Measurements from ENCODE around the gene MCM6.

Gene MCM6

DNA sequence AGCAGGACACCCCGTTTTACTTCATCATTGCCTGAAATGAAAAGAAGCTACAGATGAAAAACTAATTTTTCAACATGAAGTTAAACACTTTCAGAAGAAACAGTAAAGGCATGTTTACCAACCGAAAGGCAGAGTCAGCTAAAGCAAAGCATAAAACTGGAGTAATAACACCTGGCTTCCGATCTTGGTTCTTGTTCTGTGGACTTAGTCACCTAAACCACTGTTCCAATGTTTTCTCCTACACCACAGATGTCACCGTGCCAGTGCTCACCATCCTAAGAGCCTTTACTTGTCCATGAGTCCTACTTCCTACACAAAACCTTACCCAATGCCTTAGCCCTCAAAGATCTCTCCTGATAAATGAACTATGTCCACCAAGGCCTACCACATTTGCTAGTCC lies 13.5 kb downstream of the MCM6 start:
- no peak for DNase-seq

DNA sequence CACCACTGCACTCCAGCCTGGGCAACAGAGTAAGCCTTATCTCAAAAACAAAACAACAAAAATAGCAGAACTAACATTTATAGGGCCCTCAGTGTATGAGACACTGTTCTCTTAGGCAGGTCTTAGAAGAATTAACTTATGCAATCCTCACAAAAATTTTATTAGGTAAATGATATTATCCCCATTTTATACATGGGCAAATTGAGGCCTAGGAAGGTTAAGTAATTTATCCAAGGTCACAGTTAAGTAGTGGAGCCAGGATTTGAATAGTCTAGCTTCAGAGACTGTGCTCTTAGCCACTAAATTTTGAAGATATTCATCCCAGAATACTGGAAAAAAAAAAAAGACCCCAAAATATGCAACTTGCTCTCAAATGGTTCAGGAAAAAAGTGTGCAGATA lies 22.8 kb downstream of the MCM6 start:
- DNase-seq = no peak

DNA sequence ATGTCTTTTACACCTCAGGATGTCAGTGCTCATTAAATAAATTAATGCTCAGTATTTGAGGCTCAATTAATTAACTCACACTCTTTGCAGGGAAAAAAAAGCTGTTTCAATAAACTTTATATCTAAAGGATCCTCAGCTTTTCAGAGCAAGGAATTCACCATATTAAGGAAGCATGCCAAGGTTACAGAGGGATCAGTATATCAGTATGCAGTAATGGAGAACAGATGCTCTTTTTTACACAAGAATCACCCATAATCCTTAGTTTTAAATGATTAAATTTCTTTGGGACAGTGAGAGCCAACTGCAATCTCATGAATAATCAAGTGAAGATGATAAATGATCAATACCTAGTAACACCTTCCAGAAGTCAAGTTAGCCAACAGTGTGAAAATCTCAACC lies 24.4 kb downstream of the MCM6 start:
- DNase-seq = no peak

DNA sequence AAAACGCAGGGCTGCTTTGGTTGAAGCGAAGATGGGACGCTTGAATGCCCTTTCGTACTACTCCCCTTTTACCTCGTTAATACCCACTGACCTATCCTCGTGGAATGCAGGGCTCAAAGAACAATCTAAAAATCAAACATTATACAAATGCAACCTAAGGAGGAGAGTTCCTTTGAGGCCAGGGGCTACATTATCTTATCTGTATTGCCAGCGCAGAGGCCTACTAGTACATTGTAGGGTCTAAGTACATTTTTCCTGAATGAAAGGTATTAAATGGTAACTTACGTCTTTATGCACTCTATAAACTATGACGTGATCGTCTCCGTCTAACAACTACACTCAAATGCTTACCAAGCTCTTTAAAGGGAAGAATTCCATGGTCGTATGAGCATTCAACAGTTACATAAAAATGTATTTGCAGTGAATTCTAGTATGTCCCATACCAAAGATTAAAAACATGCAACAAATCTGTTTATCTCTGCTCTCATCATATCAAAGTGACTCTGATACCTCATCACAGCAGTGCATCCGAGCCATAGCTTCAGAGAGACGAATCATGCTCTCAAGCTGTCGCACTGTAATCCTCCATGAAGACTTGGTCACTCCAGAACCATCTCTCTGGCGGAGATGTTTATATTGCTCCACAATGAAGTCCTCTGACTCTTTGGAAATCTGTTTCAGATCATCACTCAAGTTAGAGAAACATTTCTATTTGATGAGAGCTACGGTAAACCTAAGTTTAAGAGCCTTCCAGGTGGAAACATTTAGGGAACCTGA lies 25.2 kb downstream of the MCM6 start:
- no peak for DNase-seq

DNA sequence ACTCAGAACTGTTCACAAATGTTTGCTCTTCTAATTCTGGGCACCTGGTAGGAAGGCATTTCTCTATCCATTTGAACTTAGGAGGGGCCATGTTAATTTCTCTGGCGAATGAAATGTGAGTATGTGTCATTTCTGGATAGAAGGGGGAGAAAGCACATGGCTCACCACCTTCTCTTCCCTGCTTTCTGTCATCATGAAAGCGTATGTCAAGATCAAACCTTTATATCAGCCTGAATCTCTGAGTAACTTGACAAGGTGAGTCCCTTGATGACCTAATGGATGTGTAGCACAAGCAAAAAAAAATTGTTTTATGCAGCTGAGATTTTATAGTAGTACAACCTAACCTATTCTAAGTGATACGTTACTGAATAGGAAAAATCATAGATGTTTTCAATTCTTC lies 27.2 kb downstream of the MCM6 start:
- no peak for DNase-seq

DNA sequence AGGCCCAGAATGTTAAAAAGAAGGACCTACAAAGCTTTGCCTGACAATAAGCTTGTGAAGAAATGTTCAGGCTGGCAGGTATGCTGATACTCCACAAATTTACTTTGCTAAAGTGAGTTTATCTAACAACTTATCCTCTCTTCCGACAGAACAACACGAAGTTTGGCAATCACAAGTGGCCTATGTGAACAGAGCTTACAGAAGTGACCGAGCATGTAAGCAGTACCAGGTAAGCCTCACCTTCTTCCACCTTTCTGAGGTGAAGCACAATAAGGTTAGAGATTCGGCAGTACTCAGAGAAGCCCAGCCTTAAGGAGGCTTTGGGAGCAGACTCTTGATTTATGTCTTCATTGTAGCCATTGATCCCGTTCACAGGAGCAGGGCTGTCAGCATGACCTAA lies 30.2 kb downstream of the MCM6 start:
- no peak for DNase-seq

DNA sequence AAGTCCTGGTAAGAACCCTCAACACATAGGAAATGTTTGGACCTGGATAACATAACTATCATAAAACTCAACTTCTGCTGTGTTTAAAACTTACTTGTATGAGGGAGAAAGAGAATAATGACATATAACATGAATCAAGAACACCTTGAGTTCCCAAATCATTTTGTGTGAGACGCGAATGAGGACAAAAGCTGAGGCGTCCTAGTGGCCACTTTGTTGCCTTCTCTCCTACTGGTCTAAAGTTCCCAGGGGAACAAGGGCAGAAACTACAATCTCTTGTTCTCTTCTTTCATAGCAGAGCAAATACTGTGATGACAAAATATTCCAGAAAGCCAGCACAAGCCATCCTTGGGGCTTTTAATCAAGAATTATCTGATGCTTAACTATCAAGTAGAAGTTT lies 31.0 kb downstream of the MCM6 start:
- no peak for DNase-seq

DNA sequence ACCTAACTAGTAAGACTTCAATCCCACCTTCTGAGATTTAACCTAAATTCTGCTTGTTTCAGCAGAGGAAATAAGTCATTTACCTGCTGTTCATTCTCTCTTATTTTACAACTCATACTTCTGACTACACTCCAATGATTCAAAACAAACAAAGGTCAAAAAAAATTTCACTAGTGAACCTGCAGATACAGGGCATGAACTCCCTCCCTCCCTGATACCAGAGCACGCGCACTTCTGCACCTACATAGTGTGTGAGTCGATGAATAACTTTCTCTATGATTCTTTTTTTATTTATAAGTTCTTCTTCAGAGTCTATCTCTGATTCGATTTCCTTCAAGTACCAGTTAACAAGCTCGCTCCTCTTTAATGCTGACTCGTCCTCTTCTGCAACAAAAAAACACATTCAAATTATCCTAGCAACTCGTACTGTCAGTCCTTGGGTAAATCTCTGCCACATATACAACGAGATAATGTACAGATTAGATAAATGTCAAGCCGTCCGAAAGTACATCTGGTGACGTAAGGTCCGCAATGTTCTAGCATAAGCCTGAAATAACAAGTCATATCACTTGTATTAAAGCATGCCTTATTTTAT lies 31.8 kb downstream of the MCM6 start:
- no peak for DNase-seq

DNA sequence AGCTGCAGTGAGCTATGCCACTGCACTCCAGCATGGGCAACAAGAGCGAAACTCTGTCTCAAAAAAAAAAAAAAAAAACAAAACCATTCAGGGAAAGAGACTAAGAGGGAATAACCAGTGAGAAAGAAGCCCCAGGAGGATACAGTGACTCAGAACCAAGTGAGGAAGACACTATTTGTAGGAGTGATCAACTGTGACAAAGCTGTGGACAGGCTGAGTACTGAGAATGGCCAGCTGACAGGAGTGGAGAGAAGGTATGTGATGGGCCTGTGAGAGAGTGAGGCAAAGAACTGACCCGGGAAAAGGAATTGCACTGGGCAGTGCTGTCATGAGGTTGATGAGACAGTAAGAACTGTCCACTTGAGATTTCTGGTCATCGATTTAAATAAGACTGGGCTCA lies 32.6 kb downstream of the MCM6 start:
- no peak for DNase-seq

DNA sequence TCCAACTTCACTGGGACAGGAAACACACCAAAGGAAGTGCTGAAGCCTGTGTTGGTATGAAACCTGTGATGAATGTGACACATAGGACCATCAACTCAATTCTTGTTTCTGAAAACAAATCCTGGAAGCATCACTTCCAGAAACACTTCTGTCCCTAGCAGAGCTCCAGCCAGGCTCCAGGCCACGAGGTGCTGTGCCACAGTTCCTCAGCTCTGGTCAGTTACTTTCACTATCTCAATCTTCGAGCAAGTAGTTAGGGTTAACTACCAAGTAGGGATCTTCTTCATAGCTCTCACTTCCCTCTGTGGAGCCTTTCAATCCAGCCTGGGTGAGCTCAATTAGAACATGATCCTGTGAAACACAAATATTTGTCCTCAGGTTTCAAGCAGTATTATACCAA lies 35.6 kb downstream of the MCM6 start:
- no peak for DNase-seq

DNA sequence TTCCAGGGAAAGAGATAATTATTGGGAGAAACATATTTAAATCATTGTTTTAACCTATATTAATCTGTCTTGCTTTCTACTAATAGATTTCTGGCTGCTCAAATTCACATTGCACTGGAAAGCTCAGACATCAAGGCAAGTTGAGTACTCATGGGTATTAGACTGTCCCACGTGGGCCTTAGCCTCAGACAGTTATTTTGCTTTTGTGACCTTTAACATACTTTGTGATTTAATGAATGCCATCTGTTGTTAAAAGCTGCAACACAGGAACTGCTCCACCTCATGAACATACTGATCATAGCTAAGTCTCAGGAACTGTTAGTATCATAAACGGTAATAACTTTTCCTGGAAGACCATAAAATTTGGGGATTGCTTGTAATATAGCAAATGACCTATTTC lies 36.5 kb downstream of the MCM6 start:
- DNase-seq = peak; percentile 77

DNA sequence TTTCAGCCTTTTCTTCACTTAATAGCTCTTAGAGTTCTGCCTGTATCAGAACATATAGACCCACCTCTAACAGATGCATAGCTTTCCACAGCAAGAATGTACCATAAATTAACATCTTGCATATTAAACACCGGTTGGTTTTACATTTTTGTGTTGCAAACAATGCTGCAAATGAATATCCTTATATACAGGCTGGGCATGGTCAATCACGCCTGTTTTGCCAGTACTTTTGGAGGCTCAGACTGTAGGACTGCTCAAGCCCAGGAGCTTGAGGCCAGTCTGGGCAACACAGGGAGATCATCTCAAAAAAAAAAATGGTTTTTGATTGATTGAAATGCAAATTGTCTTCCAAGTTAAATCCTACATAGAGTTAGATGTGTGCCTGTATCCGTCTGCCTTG lies 37.7 kb downstream of the MCM6 start:
- no peak for DNase-seq

DNA sequence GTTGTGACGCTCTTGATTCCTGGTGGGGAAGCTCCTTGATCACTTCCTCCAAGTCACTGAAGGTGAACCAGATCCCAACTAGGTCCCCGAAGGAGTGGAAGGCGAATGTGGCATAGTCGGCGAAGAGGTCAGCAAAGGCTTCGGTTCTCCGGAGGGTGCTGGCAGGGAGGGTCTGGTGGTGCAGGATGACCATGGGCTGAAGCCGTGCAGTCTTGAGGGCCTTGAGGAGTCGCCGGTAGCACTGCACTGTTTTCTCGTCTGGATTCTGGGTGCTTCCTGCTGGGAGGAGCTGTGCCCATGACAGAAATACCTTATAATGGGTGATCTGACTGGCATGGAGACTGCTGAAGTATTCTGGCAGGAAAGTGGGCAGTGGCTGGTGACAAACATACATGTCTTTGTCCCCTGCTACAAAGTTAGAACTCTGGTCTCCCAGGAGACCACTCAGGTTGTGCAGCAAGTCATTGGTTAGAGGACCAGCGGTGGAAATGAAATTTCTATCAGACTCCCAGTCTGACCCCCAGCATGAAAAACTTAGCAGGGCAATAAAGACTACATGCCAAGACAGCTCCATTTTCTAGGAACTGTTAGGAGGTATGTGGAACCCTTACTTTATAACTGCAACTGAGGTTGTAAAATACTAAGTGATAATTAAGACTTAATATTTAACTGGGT lies 39.5 kb downstream of the MCM6 start, which contains the start of gene LCT:
Gene LCT, minus strand, starts transcription at position 589 of the 675 bp plus-strand sequence. Its CDS starts 15 bp downstream, at position 574.
- DNase-seq = no peak

DNA sequence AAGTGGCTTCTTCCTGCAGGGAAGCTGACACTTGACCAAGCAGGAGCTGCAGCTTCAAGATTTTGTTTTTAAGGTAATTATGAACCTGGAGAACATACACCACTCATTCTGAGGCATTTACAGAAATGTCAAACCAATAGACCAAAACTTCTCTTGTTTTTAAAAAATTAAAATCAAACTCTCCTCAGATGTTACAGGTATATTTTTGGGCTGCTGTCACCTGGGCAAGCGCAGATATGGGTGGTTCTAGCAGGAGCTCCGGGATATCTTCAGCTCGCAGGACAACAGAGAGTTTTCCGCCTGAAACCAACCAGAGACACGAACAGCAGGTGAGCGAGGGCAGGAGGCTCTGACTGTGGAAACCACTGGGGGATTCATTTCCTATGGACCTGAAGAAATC lies 43.4 kb downstream of the MCM6 start:
- DNase-seq = no peak

DNA sequence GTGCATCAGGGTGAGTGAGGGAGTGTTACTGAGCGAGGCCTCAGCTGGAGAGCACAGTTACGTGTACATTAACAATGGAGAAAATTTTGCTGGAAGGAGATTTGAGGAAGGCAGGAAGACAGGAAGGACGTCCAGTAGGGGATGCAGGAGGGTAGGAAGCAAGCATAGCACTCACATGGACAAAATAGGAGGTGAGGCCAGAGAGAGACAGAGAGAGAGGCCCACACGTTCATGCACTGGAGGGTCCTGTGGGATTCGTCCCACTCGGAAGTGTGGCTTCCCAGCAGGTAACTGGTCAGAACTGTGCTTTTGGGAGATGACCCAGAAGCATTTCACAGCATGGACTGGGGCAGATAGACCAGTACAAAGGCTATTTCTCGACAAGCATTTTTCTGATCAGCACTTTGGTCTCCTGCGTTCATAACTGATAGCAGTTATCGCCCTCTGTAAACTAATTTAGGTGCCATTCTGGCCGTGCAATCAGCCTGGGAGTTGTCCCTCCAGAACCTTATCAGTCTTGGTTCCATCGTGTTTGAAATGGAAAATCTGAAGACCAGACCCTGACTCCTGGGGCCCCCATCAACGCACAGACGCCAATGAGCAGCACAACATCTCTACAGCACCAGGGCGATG lies 44.9 kb downstream of the MCM6 start:
- DNase-seq = no peak

DNA sequence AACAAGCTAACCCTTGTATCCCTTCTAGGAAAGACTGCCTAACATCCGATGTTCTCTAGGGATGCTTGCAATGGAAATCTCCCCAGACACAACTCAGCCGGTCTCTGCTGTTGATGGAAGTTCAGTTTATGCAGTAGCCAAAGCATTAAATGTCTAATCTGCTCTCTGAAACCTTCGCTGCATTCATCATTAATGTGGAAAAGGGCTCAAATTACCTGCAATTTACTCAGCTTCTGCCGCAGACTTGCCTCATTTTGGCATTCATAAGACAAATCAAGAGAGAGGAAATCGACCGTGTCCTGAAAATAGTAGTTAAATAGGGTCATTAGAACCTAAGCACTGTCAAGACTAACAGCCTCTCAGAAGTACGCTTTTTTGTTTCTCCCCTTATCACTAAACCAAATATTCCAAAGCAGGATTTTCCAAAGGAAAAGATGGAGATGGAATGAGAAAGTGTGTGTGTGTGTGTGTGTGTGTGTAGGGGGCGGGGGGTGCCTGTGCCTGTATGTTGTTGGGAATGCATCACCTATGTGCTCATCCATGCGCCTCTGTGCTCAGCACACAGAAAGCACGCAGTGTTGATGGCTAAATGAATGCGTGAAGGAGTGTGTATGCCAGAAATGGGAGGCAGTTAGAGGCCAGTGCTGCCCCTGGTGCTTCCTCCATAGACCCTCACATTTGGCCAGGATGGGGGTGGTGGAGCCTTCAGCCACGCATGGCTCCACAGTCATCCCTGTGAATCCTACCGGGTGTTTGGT lies 46.7 kb downstream of the MCM6 start:
- no peak for DNase-seq

DNA sequence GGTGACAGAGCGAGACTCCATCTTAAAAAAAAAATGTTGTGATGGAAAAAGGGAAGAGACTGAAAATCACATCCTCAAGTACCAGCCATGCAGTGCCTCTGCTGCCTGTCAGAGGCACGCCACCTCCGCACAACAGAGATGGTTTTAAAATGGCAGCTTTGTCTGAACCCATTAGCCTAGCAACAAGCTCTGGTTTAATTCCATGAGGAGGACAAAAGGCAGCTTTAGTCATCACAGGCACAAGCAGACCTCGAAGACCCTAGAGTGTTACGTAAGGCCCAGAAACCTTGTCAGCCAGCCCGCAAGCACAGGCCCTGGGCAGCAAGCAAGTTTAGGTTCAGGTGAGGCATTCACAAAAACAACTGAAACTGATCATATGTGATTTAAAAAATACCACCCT lies 49.7 kb downstream of the MCM6 start:
- DNase-seq = no peak

DNA sequence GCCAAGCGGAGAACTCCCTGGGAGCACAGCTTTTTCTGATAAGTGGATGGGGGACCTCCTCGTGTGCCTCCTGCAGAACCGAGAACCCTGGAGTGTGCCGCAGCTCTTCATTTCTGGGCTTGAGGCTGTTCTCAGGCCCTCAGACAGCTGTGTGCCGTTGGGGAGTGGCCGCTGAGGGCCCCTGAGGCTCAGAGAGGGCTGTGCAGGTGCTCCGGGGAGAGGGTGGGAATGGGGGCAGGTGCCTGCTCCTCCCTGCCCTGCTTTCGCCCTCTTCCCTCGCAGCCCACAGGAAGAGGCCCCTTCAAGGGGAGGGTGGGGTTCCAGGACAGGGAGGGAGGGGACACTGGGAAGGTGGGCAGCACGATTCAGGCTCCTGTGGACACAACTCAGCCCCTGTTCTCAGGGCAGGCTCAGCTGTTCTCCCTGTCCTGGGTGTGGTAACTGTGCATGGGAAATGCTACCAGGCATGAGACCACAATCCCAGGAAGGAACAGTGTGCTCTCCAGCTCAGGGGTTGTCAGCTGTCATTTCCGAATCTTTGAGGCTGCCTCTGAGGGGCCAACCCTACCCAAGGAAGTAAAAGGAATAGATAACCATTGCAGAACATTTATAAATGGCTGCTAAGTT lies 50.6 kb downstream of the MCM6 start:
- no peak for DNase-seq

DNA sequence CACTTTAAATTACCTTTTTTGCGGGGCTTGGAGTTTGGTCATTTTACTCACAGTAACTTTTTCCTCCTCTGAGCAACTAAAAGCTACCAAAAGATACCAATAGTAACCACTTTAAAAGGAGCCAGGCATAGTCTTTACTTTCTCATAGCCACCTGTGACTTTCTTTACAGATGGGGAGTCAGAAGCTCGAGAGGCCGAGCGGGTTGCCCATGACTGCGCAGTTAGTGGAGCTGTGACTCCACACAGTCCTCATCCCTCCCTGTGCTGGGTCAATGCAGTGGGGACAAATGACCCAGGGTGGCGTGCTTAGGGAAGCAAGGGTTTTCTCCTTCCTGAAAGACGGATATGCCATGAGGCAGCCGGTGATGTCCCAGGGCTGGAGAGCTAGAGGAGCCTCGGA lies 51.1 kb downstream of the MCM6 start:
- DNase-seq = no peak

DNA sequence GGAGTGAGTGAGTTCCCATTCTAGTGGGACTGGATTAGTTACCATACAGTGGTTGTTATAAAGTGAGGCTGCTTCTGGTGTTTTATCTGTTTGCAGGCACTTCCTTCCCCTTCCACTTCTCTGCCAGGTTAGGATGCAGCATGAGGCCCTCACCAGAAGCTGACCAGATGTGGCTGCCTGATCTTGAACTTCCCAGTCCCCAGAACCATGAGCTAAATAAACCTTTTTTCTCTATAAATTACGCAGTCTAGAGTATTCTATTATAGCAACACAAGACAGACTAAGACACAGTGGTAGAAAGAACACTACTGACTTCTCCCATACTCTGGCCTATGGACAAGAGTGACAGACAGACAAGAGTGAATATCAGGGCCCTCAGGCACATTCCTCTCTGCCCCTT lies 53.4 kb downstream of the MCM6 start:
- DNase-seq = no peak

DNA sequence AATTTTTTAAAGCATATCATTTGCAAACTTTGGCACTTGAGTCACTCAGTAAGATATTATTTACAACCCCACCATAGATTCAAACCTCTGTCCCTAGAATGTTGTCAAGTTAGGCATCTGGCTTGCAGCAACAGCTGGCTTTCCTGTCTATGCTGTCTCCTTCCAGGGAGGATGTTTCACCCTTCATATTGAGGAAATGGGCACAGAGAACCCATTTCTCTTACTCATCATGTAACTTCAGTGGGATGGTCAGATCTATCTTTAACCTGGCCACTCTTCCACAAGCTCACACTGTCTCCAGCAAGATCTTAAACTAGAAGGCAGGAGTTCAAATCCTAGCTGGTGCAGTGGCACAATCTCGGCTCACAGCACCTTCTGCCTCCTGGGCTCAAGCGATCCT lies 55.1 kb downstream of the MCM6 start:
- no peak for DNase-seq

DNA sequence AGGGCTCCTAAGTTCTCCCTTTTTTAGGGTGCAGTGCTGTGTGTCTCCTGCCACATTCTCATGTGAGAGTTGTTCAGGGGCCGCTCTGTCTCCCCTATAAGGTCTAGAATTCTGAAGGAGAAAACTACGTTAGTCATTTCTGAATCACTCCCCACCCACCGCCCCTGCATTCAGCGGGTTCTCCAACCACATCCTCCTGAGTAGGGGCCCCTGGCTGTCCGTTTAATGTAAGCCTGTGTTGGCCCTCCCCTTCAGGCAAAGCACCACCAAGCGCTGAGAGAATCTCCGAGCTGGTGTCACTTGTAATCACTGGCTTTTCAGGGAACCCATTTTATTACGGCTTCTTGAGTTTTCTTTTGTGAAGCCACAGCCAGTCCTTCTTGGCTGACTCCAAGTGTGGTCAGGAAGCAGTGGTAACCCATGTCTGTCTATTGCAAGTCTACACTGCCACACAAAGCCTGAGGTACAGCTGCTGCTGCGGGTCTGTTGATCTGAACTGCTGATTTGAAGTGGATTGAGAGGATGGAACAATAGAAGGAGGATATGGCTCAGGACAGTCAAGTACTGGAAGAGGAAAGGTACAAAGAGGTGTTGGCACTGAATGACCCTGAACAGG lies 56.1 kb downstream of the MCM6 start:
- peak; percentile 71 for DNase-seq

Measured in EL (cell line).